Sciatic nerve (tissue), 2 donors: ENCODE data around the gene LRP1B. TPM values are rescaled to one million over a fixed set of nuclear protein-coding genes. Genes with fewer than 3 reads are reported as not detected.

Source experiments
- ATAC-seq: fragments of 200-7000 bp; cut with Tn5 transposase; one replicate; pipeline ENCODE4 v1.9.1; 2020; ENCODE audit warnings: mild to moderate bottlenecking, moderate library complexity
- DNase-seq: peaks from one replicate; pipeline ENCODE4 v3.0.0-alpha.2; 2020; ENCODE audit warnings: low spot score
- intact Hi-C: fragments of 100-400 bp; cut with DNase I; formaldehyde crosslinking; loops from one replicate; pipeline ENCODE4 v1.14.2; 2022
- total RNA-seq: library from RNA; stranded (reverse); fragmentation: NEBNext Ultra II Directional; extraction: Animal tissue kit (Norgen Biotek cat#: 25700); gene quantifications from one replicate; pipeline ENCODE4 v1.2.1, GENCODE V29; 2021
- donor health status: DM: no; HTN: no; CAD: no.
- donor health status: DM: no; HTN: no; CAD: no.

LRP1B gene
- total RNA-seq, 1 donor from 2014 or later, result 0.62 TPM

DNA sequence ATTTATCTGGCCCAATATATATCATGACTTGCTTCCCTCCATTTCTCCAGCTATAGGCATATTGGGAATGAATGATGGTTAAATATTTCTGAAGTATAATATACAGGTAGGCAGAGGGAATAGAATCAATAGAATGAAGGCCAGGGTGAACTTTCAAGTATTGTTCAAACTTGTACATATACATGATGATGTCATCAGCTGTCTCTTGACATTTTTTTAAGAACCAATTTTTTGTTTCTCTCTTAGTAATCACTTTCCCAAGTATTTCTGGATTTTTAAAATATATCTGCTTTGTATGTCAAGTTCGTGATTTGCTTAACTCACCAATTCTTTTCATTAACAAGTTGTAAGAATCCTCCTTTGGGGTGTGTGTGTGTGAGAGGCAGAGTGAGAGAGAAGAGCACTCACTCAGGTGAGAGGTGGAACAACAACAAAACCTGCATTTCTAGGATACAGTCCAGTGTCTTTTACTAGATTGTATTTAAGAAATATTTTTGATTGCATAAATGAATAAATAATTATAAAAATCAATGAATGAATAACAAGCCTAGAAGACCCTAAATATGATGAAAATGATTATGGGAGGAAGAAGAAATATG, 1239.1 kb downstream of the LRP1B start:
- DNase-seq (no peak), ATAC-seq (no peak)
- intact Hi-C loops, result no loop called here

DNA sequence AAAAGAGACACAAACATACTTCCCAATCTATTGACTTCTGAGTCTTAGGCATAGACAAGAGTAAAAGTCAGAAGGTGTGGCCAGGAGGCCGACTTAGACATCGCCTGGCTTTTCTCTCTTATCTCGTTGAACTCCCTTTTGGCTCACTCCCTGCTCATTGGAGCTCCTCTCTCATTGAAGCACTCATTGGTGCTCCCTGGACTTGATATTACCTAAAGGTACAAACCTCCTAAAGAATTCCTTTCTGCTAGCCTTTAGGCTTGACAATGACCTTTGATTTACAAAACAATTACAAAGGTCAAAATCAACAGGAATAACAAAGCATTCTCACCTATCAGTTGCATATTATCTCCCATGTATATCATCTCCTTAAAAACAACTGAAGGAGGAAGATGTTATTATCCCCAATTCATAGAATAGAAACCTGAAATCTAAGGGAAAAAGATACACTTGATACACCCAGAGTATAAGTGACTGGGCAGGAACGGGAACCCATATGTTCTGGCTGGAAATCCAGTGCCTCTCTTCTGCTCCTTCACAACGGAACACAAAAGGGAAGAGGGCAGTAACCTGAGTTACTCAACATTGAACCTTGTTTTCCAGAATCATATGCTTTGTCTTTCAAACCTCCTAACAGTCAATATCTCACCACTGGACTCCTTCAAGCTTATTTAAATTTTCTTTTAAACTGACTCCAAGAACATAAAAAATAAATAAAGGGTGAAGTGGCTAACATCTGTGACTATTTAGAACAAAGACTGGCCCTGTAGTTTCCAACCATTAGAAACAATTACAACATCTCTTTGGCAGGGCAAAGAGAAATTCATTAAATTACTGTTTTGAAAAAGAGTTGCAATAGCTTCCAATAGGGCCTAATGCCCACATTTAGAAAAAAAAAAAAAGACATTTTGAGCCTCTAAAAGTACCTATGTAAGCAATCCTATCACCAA, 1247.9 kb downstream of the LRP1B start:
- DNase-seq (no peak), ATAC-seq (peak; percentile 41)
- intact Hi-C loops, result no loop called here

GRCh38 chr2:140880573-140880972, 1250.2 kb downstream of the LRP1B start:
- no peak for ATAC-seq
- no peak for DNase-seq
- intact Hi-C loops, result no loop called here

GRCh38 chr2:140876015-140876414, 1254.8 kb downstream of the LRP1B start:
- intact Hi-C loops, result no loop called here
- DNase-seq (no peak), ATAC-seq (no peak)

DNA sequence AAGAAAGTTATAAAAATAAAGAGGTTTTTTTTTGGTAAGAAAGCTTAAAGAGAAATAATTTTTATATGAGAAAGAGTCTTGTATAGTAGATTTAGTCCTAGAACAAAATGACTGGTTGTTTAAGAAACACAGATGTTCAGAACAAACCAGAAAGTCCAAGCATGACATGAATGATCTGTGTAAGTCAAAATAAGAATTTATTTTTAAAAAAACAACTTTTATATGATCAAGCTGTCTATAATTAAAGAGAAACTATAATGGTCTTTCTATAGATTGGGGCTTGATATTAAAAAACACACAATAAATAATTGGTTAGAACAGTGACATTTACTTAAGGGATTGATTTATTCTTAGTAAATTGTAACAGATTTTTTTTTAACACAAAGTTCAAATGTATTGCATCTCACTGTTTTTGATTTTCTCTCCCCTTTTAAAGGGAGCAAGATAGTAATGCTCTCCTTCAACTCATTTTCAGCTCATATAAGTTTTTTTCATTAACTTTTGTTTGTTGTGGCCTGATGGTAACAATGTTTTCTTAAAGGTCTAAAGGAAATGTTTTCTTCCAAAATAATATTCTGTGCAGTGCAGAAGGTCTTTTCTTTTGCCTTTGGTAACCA, 1256.8 kb downstream of the LRP1B start:
- ATAC-seq, result no peak
- intact Hi-C loops, result no loop called here

DNA sequence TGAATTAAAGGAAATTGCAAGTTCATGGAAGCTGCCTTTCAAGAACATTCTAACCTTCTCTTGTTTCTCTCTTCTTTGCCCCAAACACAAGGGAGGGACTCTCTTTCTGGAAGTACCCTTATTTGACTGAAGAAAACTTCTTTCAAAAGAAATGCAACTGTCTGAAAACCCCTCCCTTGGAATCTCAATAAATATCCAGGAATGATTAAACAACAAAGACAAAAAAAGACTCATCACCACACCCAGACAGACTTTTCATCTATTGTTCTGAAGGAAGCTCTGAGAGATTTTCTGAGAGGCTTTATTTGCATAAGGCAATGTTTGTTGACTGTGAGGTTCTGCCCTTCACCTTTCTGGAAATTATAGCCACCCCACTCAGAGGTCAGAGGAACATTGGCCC, 1260.9 kb downstream of the LRP1B start:
- no peak for ATAC-seq
- intact Hi-C loops, result no loop called here

More for the DNA sequence above, 1256.8 kb downstream of the LRP1B start:
- DNase-seq, result no peak

DNA sequence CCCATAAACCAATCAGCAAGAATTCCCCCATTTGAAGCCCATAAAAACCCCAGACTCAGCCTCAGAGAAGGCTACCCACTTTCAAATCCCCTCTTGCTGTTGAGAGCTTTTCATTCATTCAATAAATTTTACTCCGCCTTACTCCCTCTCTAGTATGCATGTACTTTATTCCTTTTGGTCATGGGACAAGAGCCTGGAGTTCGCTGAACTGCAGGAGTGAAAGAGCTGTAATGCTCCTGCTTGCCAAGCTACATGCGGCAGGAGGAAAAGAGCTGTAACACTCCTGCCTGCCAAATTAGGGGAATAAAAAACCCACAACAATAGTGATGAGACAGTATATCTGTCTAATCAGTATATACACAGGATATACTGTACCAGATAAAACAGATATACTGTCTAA, 1261.7 kb downstream of the LRP1B start:
- intact Hi-C loops, result no loop called here

More for the DNA sequence above, 1260.9 kb downstream of the LRP1B start:
- no peak for DNase-seq

DNA sequence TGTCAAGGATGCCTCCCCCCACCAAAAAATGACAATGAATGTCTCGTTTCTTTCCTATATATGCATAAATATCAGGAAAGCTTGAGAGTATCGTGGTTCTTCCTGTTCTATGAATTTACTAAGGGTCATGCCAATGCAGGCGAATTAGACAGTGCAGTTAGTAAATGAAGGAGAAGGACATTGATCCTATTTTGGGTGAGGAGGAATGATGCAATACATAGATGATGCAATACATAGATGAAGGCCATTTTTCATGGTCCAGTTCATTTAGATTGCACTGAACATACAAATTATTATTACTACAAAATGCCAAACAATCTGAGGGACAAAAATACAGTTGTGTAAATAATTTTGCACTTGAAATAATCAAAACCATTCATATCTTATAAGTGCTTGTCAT, 1265.0 kb downstream of the LRP1B start:
- intact Hi-C loops, result no loop called here

More for the DNA sequence above, 1261.7 kb downstream of the LRP1B start:
- ATAC-seq, result no peak
- DNase-seq, result no peak

GRCh38 chr2:140863713-140864112, 1267.1 kb downstream of the LRP1B start:
- DNase-seq (no peak), ATAC-seq (no peak)
- intact Hi-C loops, result no loop called here

More for the DNA sequence above, 1265.0 kb downstream of the LRP1B start:
- ATAC-seq (no peak), DNase-seq (no peak)

DNA sequence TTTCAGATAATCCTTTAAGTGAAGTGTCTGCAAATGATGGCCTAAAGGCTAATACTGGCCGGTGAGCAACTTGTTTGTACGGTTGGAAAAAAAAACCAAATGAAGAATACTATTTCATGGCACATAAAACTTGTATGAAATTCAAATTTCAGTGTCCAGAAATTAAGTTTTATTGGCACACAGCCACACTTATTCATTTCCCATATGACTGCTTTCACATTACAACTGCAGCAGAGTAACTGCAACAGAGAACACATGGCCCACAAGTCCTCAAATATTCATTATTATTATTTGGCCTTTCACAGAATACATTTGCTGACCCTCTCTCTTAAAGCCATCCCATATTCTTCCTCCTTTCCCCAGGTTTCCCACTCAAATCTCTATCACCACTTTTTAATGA, 1268.6 kb downstream of the LRP1B start:
- DNase-seq (no peak), ATAC-seq (no peak)
- intact Hi-C loops, result no loop called here

GRCh38 chr2:140861666-140862065, 1269.2 kb downstream of the LRP1B start:
- ATAC-seq (no peak), DNase-seq (no peak)
- intact Hi-C loops, result no loop called here

DNA sequence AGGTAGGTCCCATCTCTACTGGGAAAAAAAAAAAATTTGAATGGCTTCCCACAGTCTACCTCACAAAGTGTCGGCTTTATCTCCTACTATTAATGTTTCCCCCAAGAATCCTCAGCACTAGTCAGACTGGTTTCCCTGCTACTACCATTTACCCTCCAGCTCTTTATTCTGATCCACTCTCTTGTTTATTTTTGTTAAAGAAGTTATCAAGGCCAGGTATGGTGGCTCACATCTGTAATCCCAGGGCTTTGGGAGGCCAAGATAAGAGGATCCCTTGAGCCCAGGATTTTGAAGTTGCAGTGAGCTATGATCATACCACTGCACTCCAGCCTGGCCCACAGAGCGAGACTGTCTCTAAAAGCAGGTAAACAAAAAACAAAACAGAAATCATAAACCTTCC, 1275.3 kb downstream of the LRP1B start:
- ATAC-seq (no peak), DNase-seq (no peak)
- intact Hi-C loops, result no loop called here

DNA sequence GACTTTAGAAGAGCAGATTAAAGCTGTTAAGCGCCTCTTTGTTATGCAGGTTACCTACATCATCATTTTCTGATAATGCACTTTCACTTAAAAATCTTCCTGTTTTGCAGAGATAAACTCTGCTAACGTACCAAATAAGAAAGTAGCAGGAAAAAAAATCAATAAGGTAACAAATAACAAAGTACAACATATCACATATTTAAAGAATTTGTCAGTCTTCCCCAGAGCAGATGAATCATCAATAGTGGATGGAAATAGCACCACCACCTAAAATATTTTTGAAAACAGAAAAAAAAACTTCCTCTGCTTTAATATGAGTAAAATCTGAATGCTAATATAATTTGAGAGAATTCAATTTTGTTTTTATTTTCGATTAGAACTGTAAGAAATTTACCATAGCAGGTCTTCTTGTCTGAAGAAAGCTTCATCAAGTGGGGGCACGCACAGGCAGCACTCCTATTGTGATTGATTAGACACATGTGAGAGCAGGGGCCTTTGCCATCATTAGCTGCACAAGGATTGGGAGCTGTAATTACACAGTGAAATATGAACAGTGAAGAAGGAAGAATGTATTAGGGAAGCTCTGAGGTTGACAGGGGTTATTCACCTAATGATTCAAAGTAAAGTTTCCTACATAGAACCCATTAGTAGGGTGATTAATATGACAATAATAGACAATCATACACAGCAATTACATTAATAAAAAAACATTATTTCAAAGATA, 1279.4 kb downstream of the LRP1B start:
- no peak for DNase-seq
- intact Hi-C loops, result no loop called here
- ATAC-seq, result no peak

- ATAC-seq (no peak), DNase-seq (no peak)
- intact Hi-C loops, result no loop called here
Measured at GRCh38 chr2:140843186-140843585, 1287.6 kb downstream of the LRP1B start.

DNA sequence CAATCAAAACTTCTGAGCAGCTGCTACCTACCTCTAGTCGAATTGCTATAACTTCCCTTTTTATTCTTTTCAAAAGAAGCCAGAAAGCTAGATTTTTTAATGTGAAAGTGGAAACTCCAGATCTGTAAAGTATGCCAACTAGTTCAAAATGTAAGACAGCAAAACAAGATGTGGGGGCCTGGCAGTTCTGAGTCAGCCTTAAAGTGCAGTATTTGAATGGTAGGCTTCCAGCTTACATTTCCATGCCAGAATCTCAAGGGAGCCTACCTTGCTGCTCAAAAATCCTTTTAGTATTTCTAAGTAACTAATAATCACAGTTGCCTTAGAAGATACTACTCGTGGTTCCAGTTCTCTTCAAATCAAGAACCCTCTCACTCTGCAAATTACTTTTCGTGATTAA, 1288.7 kb downstream of the LRP1B start:
- ATAC-seq (no peak), DNase-seq (no peak)
- intact Hi-C loops, result no loop called here

DNA sequence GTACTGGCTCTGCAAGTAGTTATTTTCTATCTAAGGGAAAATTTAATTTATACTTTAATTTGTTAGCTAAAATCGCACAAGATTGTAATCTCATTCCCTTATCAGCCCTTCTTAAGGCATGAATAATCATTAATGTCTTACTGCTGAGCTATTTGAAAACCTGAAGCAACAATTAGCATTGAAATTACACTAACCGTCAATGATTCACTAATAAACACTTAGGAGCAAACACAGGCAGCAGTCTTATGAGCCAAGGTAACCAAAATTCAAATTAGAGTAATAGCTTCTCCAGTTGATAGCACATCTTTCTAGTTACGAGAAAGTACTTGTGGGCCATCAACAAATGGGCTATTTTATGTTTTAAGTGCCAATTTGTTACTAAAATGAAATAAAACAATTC, 1289.7 kb downstream of the LRP1B start:
- no peak for ATAC-seq
- DNase-seq, result no peak
- intact Hi-C loops, result no loop called here

GRCh38 chr2:140836826-140837225, 1294.0 kb downstream of the LRP1B start:
- intact Hi-C loops, result no loop called here
- ATAC-seq (no peak), DNase-seq (no peak)

DNA sequence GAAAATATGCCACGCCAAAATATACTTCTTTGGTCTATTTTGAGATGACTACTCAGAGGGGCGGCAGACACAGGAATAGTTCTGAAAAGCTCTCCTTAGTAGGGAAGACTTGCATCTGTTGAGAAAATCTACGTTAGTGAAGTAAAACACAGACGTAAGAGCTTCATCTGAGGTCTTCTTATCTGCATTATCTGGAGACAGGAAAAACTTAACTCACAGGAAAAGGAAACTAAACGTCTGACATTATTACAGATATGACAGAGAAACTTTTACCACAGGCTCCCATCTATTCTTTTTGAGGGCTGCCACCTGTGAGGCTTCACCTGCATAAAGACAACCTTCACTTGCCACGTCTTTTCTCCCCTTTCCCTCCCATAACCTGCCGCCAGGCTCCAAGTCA, 1295.7 kb downstream of the LRP1B start:
- ATAC-seq, result no peak
- no peak for DNase-seq
- intact Hi-C loops, result no loop called here

GRCh38 chr2:140814141-140814540, 1316.7 kb downstream of the LRP1B start:
- intact Hi-C loops, result no loop called here
- DNase-seq, result no peak
- ATAC-seq, result no peak
